Stomach (tissue), 9 donors: Measurements from ENCODE around the gene AAMDC. TPM values are rescaled to one million over a fixed set of nuclear protein-coding genes. Genes with fewer than 3 reads are reported as not detected.
"Not testable (repeated sequence)": the region's sequence is repeated elsewhere in the genome, so short reads cannot be mapped to it uniquely, and the experiment has no call there.

Source experiments
- DNase-seq, 2 donors: peaks; one replicate each; pipeline versions ENCODE4 v3.0.0 to v3.0.0-alpha.2; 2013 to 2019
- H3K27ac ChIP-seq, 5 donors: fragments of 200-600 bp in 4 of 5; sonication (generic) in 4 of 5; one replicate each; pipeline ENCODE4 v1.5.1; 2013 to 2019; ENCODE audit warnings: mild to moderate bottlenecking in 1 of 5, moderate library complexity in 1 of 5
- H3K27me3 ChIP-seq, 3 donors: fragments of 200-600 bp; sonication (generic); one replicate each; pipeline ENCODE4 v1.5.1; 2017 to 2019; ENCODE audit warnings: mixed run types in 1 of 3
- H3K36me3 ChIP-seq, 4 donors: fragments of 200-600 bp; sonication (generic); 1 replicate in 3 of 4; 2 replicates in 1 of 4; pipeline ENCODE4 v1.5.1; 2016 to 2019
- H3K4me1 ChIP-seq, 4 donors: fragments of 200-600 bp; sonication (generic); one replicate each; pipeline ENCODE4 v1.5.1; 2016 to 2019
- H3K4me3 ChIP-seq, 4 donors: fragments of 200-600 bp; sonication (generic) in 3 of 4; one replicate each; pipeline ENCODE4 v1.5.1; 2016 to 2019; ENCODE audit warnings: mild to moderate bottlenecking in 1 of 4
- H3K9me3 ChIP-seq, 4 donors: fragments of 200-600 bp; sonication (generic); one replicate each; pipeline ENCODE4 v1.5.1; 2016 to 2019
- EP300 ChIP-seq: sonication (generic); formaldehyde crosslinking; IDR thresholded peaks from one replicate; pipeline ENCODE4 v1.6.1; 2017; ENCODE audit warnings: antibody characterized with exemption
- POLR2A ChIP-seq, 4 donors: fragments of 450-650 bp; IDR thresholded peaks; one replicate each; pipeline ENCODE4 v1.6.1; 2016; ENCODE audit warnings: antibody characterized with exemption in 4 of 4, control low read depth in 2 of 4, mild to moderate bottlenecking in 1 of 4, moderate library complexity in 1 of 4
- POLR2AphosphoS5 ChIP-seq, 3 donors: sonication (generic); formaldehyde crosslinking; IDR thresholded peaks; one replicate each; pipeline ENCODE4 v1.6.1; 2016; ENCODE audit warnings: antibody characterized with exemption in 3 of 3
- WGBS, 5 donors: extraction: QIAGEN DNeasy Blood & Tissue Kit in 3 of 5; methylation state at CpG; one replicate each; pipeline versions ENCODE4 v1.1.5 to v1.1.7; 2013 to 2018; 5-methylcytosine and 5-hydroxymethylcytosine counted together
- intact Hi-C: fragments of 100-400 bp; cut with DNase I; formaldehyde crosslinking; loops from one replicate; pipeline ENCODE4 v1.15.1; 2023; ENCODE audit warnings: low total_unique reads
- polyA plus RNA-seq, 3 donors: library from polyadenylated mRNA; stranded (reverse); fragments of 200-250 nt; gene quantifications; one replicate each; pipeline ENCODE4 v1.2.3, GENCODE V29; 2013
- total RNA-seq, 5 donors: library from RNA; depleted of rRNA; stranded (reverse); fragments of >200 nt; gene quantifications; one replicate each; pipeline versions ENCODE4 v1.1.0 to v1.2.3, GENCODE V29; 2014 to 2016
- TF ChIP-seq, protein P1 (sequence below), 7 experiments: fragments of 450-650 bp in 4 of 7; fragments of 200-600 bp in 3 of 7; sonication (generic) in 3 of 7; IDR thresholded peaks; one replicate each; pipeline ENCODE4 v1.5.1; 2016 to 2019; ENCODE audit warnings: antibody characterized with exemption in 7 of 7, control low read depth in 2 of 7, mild to moderate bottlenecking in 1 of 7
- donor health status: healthy with polysubstance abuse.
- donor health status: Bipolar disorder and iron deficiency.
- donor health status: healthy.

The AAMDC gene
- total and polyA plus RNA-seq, 8 donors: 2.2 to 127 (median 32.7) TPM; not detected in 1

DNA sequence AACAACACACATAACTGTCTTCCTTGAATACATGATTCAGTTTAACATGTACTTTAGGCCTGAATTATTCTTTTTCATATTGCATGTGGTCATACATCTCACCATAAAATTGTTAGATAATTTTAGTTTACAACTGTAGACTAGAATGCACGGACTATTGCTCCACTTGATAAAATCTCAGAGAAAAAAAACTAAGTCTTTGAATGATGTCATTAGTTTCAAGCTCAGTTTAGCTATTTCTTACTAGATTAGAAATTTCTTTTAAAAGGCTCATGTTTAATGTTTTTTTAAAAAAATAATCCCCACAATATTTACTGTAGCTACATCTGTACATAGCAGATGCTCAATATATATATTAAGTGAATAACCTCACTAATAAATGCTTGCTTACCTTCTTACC, 5.5 kb upstream of the AAMDC start:
- no peaks in the 10 kb centered on the region for H3K27me3 ChIP-seq
- DNase-seq: no peak
- H3K9me3 ChIP-seq: no peaks in the 10 kb centered on the region
- peaks cover 11 to 61% (median 24%) of the 10 kb centered on the region in 4 donors for H3K4me1 ChIP-seq
- peaks cover 0 to 21% (median 13%) of the 10 kb centered on the region in 4 donors for H3K36me3 ChIP-seq
- WGBS, 5 donors: 73 to 89% (median 86%) methylated on average over 1 of the region's 1 CpG
- intact Hi-C loops: no loop called here
- no peak overlapping the region for H3K4me3 ChIP-seq
- TF ChIP-seq POLR2A (IDR thresholded peaks at IDR 0.05) (no peak), POLR2AphosphoS5 (IDR thresholded peaks at IDR 0.05) (no peak), EP300 (no peak)
- TF ChIP-seq, protein P1, sequence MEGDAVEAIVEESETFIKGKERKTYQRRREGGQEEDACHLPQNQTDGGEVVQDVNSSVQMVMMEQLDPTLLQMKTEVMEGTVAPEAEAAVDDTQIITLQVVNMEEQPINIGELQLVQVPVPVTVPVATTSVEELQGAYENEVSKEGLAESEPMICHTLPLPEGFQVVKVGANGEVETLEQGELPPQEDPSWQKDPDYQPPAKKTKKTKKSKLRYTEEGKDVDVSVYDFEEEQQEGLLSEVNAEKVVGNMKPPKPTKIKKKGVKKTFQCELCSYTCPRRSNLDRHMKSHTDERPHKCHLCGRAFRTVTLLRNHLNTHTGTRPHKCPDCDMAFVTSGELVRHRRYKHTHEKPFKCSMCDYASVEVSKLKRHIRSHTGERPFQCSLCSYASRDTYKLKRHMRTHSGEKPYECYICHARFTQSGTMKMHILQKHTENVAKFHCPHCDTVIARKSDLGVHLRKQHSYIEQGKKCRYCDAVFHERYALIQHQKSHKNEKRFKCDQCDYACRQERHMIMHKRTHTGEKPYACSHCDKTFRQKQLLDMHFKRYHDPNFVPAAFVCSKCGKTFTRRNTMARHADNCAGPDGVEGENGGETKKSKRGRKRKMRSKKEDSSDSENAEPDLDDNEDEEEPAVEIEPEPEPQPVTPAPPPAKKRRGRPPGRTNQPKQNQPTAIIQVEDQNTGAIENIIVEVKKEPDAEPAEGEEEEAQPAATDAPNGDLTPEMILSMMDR (IDR thresholded peaks at IDR 0.05): no peak
- no peak overlapping the region for H3K27ac ChIP-seq

DNA sequence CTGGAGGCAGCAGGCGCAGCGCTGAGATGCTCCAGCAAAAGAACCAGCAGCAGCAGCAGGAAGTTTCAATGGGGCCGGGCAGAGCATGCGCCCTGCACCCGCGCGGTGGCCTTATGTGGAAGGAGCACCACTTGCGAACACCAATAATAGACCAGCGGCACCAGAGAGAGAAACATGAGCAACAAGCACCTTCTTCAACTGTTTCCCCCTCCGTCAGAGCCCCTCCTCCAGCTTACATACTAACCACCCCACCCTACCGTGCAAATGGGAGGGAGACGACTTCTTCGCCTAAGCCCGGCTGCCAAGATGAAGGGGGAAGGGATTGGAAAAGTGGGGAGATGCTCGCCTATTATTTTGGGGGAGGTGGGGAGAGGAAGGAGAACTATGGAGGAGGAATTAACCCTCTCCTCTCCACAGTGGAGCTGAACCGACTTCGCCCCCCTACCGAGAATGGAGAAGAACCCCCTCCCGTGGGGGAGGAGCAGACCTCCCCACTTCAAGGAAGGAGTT, 1.5 kb upstream of the AAMDC start:
- DNase-seq: peak; percentile 86 to 95
- intact Hi-C loops: no loop called here
- Histone ChIP-seq H3K27me3 (no peaks in the 10 kb centered on the region), H3K36me3 (no peaks in the 10 kb centered on the region), H3K9me3 (no peaks in the 10 kb centered on the region), H3K27ac (peak overlapping the region; percentile 90 to 97 (median 95)), H3K4me3 (peak overlapping the region; percentile 95 to 100 (median 99)), H3K4me1 (peaks cover 11 to 74% (median 47%) of the 10 kb centered on the region in 4 donors)
- 0 to 1% (median 0%) methylated on average over 19 of the region's 19 CpGs for WGBS, 5 donors
- TF ChIP-seq, protein P1 (IDR thresholded peaks at IDR 0.05): peak in 1 of 7 experiments; percentile 17
- TF ChIP-seq POLR2AphosphoS5 (IDR thresholded peaks at IDR 0.05): peak; percentile 53 to 87 (median 83)
- no peak for TF ChIP-seq EP300

DNA sequence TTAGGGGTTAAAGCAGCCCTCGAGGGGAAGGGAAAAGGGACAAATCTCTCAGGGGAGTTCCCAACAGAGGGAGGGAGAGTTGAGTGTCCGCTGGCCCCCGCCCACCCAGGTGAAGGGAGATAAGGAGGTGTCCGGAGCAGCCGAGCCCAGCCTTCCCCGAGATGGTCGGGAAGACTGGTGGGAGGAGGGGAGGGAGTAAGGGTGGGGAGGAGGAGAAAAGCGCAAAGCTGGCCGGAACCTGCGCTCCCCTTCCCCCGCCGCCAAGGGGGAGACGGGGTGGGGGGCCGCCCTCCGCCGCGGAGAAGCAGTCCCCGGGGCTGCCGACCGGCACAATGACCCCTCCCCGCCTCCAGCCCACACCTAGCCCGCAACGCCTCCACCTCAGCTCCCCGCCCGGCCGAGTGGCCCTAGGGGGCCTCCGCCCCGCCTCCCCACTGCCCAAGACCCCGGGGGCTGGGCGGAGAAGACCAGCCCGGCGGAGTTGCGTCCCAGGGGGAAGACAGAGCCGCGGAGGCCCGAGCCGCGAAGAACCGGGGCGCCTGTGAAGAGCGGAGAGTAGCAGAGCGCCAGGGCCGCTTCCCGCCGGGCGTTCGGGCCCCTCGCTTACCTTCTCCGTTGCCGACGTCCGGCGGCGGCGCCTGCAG, 901 bp upstream of the AAMDC start:
- 0 to 2% (median 0%) methylated on average over 17 to 55 of the region's 55 CpGs for WGBS, 5 donors

DNA sequence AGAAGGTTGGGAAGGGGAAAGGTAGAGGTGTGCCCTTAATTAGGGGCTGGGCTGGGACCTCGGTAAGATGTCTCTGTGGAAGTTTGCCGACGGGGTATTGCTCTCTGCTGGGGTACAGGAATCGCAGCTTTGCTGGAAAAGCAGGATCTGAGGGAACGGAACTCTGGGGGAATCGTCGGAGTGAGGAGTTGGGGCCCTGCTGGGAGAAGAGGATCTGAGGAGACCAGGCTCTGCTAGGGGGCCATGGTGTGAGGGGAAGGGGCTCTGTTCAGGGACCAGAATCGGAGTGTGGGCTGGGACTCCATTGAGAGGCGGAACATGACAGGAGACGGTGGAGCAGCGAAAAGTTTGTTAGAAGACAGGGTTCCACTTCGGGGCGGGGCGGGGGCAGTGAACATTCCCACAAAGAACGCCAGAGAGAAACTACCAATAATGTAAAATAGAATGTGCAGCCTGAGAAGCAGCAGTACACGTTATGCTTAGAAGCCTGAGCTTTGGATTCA, 456 bp downstream of the AAMDC start:
- H3K9me3 ChIP-seq: no peaks in the 10 kb centered on the region
- peak overlapping the region; percentile 95 to 100 (median 99) for H3K4me3 ChIP-seq
- TF ChIP-seq POLR2A (IDR thresholded peaks at IDR 0.05): peak in 1 of 4 donors; percentile 0
- TF ChIP-seq, protein P1 (IDR thresholded peaks at IDR 0.05): no peak
- H3K36me3 ChIP-seq: no peaks in the 10 kb centered on the region
- H3K27ac ChIP-seq: peak overlapping the region; percentile 87 to 95 (median 95)
- H3K27me3 ChIP-seq: no peaks in the 10 kb centered on the region
- intact Hi-C loops: no loop called here
- WGBS, 5 donors: 0 to 3% (median 1%) methylated on average over 16 of the region's 16 CpGs
- DNase-seq: peak in 1 of 2 donors; percentile 55
- peaks cover 11 to 64% (median 49%) of the 10 kb centered on the region in 4 donors for H3K4me1 ChIP-seq

More for the DNA sequence above, 901 bp upstream of the AAMDC start:
- DNase-seq: peak; percentile 31 to 85
- Histone ChIP-seq H3K4me3 (peak overlapping the region; percentile 95 to 100 (median 99)), H3K36me3 (no peaks in the 10 kb centered on the region), H3K27ac (peak overlapping the region; percentile 90 to 97 (median 95)), H3K4me1 (peaks cover 11 to 75% (median 49%) of the 10 kb centered on the region in 4 donors), H3K27me3 (no peaks in the 10 kb centered on the region), H3K9me3 (no peaks in the 10 kb centered on the region)
- TF ChIP-seq POLR2AphosphoS5 (IDR thresholded peaks at IDR 0.05): no peak
- no peak for TF ChIP-seq POLR2A (IDR thresholded peaks at IDR 0.05)
- TF ChIP-seq EP300: no peak
- TF ChIP-seq, protein P1 (IDR thresholded peaks at IDR 0.05): no peak
- intact Hi-C loops: no loop called here

DNA sequence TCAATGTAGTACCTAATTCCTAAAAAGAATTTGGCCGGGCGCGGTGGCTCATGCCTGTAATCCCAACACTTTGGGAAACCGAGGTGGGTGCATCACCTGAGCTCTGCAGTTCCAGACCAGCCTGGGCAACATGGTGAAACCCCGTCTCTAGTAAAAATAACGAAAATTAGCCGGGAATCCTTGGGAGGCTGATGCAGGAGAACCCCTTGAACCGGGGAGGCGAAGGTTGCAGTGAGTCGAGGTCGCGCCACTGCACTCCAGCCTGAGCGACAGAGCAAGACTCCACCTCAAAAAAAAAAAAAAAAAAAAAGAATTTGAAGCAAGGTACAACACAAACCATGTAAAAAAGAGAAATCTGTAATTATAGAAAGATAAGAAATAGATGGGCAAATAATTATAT, 1.2 kb downstream of the AAMDC start:
- intact Hi-C loops, H3K36me3 ChIP-seq, DNase-seq, H3K9me3 ChIP-seq, H3K27me3 ChIP-seq: not testable (repeated sequence)
- Histone ChIP-seq H3K27ac (peak overlapping the region in 1 of 5 donors; percentile 95), H3K4me1 (peaks cover 11 to 61% (median 46%) of the 10 kb centered on the region in 4 donors), H3K4me3 (peak overlapping the region; percentile 95 to 100 (median 99))
- 67 to 75% (median 71%) methylated on average over 13 of the region's 13 CpGs for WGBS, 5 donors
